Lower leg skin (tissue), 3 donors: ENCODE data around the gene DHTKD1.

Experiments used
- POLR2A ChIP-seq, 2 donors: fragments of 450-650 bp; IDR thresholded peaks; one replicate each; pipeline ENCODE4 v1.6.1; 2016 to 2017; ENCODE audit warnings: antibody characterized with exemption in 2 of 2, mild to moderate bottlenecking in 1 of 2, moderate library complexity in 1 of 2
- TF ChIP-seq, protein P1 (sequence below), 3 donors: fragments of 450-650 bp; IDR thresholded peaks; one replicate each; pipeline ENCODE4 v1.5.1; 2016; ENCODE audit warnings: antibody characterized with exemption in 3 of 3, mild to moderate bottlenecking in 3 of 3, moderate library complexity in 2 of 3

DNA sequence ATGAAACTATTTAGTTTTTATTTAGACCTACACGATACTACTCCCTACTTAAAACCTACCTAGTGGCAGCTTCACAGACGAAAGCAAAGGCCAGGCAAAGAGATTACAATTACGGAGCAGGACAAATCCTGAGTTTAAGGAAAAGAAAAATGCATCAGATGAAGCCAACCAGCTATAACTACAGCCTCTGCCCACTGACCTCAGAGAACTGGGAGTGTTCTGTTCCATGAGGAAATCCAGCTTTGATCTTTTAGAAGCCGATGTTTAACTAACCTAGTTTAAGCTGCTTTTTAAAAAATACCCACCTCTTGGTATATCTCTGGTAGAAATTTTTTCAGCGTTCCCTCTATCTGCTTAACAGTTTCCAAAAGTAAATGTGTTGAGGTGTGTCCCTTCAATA is 23.2 kb upstream of the DHTKD1 start:
- TF ChIP-seq, protein P1, sequence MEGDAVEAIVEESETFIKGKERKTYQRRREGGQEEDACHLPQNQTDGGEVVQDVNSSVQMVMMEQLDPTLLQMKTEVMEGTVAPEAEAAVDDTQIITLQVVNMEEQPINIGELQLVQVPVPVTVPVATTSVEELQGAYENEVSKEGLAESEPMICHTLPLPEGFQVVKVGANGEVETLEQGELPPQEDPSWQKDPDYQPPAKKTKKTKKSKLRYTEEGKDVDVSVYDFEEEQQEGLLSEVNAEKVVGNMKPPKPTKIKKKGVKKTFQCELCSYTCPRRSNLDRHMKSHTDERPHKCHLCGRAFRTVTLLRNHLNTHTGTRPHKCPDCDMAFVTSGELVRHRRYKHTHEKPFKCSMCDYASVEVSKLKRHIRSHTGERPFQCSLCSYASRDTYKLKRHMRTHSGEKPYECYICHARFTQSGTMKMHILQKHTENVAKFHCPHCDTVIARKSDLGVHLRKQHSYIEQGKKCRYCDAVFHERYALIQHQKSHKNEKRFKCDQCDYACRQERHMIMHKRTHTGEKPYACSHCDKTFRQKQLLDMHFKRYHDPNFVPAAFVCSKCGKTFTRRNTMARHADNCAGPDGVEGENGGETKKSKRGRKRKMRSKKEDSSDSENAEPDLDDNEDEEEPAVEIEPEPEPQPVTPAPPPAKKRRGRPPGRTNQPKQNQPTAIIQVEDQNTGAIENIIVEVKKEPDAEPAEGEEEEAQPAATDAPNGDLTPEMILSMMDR (IDR thresholded peaks at IDR 0.05), result no peak
- TF ChIP-seq POLR2A (IDR thresholded peaks at IDR 0.05), result no peak
